T follicular helper cell (primary cell): ENCODE measurements around the gene HADHB.

Experiments used
- DNase-seq: peaks from one replicate; pipeline ENCODE4 v3.0.0-alpha.2; 2020; ENCODE audit warnings: low read depth
- total RNA-seq, 2 experiments: gene quantifications; one replicate each; lab custom pipeline; 2026; lab: John Stamatoyannopoulos, UW

HADHB gene
- total RNA-seq, result 76.9 to 78.3 reads per million in 2 experiments

- DNase-seq, result peak; percentile 72
Observed at GRCh38 chr2:26244309-26245230, at the start of gene HADHB, which contains the start of gene HADHA. TSS of gene HADHB (plus strand) at chr2:26244939. CDS start at chr2:26254255, 9,316 bp downstream. TSS of gene HADHA (minus strand) at chr2:26244632. CDS start at chr2:26244596, 36 bp downstream.

DNA sequence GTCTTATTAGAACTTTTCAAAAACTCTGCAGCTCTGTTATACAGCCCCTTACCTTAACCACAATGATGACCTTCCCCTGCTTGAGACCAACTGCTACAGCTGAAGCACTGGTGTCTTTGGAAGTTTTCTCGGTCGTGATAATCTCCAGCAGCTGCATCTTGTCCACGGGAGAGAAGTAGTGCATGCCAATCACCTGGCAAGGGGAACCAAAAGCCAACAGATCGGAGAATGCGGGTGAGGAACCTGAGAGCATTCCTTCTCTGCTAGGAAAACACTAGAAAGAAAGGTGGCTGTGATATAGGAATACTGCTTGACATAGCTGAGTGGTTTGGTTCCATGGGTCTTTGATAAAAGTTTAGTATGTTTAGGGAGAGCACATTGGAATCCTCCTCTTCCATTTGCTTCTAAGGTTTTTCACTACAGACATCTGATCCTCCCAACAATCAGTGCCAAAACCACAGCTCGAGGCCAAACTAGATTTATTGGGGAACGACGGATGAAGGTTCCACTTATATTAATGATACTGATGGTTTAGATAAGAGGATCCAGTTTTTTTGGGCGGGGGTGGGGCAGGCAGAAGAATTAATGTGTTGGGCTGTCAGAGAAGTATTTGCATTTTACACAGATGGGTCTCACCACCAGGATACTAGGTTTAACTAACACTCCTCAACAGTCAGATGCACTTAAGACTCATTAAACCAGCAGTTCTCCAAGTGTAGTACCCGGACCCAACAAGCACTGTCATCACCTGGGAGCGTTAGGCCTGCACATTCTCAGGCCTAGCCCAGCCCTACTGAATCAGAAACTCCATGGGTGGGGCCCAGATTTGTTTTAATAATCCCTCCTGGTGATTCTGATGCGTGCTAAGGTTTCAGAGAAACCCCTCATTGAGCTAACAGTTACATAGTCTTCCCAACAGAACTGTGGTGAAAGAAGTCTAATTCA is 49.4 kb upstream of the HADHB start:
- no peak for DNase-seq

DNA sequence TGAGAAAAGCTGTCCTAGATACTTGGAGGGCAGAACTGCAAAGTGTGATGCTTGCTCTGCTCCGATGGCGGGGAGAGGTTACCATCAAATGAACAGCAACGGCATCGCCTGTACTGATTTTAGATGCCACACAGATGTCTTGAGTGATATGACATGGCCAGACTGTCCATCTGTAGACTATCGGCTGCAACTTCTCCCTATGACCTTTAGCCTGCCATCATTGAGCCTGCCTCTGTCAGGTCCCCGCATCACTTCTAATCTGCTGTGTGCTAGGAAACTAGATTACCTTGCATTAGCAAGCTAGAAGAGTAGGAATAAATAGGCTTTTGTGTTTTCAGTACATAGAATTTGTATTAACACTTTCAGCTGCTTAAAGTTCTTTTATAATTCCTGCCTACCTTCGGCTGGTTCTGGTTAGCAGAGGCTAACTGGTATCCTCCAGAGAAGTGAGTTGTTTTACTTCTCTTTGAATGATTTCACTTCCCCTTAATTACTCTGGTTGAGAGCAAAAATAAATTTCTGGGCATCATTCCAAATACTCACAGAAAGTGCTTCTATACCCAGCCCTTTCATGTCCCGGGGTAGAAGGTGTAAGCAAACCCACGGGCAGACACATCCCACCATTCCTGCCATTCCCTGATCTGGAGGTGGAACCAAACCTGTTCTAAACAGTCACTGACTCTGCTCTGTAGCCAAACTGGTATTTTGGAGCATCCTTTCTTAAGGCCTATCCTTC is 47.9 kb upstream of the HADHB start:
- DNase-seq, result no peak

- no peak for DNase-seq
Observed at GRCh38 chr2:26197516-26197915, 47.2 kb upstream of the HADHB start.

- DNase-seq, result no peak
Observed at GRCh38 chr2:26202981-26203490, 41.7 kb upstream of the HADHB start.

GRCh38 chr2:26203906-26204305 is 40.8 kb upstream of the HADHB start:
- DNase-seq, result no peak

GRCh38 chr2:26212011-26212410 is 32.7 kb upstream of the HADHB start:
- DNase-seq, result no peak

GRCh38 chr2:26214759-26215158 is 30.0 kb upstream of the HADHB start:
- DNase-seq, result no peak

DNA sequence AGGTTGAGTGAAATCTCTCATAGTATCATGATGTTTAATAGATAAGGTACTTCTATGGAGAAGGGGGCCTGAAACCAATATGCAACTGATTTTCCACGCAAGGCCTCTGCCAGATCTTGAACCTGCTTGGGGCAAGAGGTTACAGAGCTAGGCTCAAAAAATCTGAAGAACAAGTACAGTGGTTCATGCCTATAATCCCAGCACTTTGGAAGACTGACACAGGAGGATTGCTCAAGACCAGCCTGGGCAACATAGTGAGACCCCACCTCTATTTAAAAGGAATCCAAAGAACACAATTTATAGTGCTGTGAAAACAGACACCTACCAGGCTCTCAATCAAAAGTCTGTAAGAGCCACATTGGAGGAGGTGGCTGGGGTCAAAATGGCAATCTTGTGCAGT is 28.9 kb upstream of the HADHB start:
- DNase-seq, result no peak

DNA sequence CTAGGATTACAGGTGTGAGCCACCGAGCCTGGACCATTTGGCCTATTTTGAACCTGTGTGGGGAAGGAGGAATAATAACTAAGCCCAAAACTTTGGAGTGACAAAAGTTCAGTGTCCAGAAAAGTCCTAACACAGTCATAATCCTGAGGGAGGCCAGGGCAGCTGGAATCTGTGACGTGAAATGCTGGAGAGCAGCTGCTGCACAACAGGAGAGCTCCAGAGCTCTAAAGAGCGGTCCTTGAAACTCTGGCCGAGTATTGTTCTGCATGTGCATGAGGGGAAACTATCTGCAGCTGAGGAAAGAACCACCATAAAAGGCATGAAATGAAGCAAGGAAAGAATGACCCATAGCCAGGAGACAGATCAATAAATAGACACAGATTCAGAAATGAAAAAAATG is 28.2 kb upstream of the HADHB start:
- DNase-seq, result no peak

DNA sequence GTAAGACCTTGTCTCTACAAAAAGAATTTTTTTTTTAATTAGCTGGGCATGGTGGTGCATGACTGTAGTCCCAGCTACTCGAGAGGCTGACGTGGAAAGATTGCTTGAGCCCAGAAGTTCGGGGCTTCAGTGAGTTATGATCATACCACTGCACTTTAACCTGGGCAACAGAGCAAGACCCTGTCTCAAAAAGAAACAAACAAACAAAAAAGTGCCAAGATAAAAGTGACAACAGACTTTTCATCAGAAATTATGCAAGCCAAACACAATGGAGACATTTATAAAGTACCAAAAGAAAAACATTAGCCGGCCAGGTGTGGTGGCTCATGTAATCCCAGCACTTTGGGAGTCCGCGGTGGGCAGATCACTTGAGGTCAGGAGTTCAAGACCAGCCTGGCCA is 27.0 kb upstream of the HADHB start:
- DNase-seq, result no peak

GRCh38 chr2:26223018-26223417 is 21.7 kb upstream of the HADHB start:
- no peak for DNase-seq

DNA sequence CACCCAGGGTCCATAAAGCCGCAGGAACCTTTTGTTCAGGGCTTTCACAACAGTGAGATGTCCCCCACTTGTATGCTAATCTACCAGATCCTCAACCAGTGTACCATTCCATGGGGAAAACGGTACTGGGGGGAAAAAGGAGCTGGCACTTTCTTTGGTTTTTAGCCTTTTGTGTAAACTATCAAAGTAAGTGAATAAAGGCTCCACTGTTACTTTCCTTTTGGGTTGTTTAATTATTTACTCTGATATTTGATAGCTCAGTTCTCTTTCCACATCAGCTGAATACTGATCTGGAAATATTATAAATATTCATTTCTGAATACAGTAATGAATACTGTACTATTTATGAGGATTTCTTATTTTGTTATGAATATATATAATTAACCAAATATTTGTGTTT is 20.6 kb upstream of the HADHB start:
- no peak for DNase-seq

DNA sequence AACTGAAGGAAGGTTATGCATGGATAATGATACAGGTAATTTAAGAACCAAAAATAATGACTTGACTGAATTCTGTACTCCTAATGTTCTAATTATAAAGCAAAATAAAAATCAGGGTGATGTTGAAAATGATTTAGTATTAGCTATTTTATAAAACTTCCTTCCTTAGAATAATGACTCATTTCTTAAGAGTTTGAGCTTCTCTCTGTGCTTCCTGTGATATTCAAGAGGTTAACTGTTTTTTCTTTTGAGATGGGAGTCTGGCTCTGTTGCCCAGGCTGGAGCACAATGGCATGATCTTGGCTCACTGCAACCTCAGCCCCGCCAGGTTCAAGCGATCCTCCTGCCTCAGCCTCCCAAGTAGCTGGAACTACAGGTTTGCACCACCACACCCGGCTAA is 15.1 kb upstream of the HADHB start:
- no peak for DNase-seq

- DNase-seq, result no peak
Observed at GRCh38 chr2:26230806-26231205, 13.9 kb upstream of the HADHB start.

- DNase-seq, result no peak
Observed at GRCh38 chr2:26235089-26235488, 9.7 kb upstream of the HADHB start.

DNA sequence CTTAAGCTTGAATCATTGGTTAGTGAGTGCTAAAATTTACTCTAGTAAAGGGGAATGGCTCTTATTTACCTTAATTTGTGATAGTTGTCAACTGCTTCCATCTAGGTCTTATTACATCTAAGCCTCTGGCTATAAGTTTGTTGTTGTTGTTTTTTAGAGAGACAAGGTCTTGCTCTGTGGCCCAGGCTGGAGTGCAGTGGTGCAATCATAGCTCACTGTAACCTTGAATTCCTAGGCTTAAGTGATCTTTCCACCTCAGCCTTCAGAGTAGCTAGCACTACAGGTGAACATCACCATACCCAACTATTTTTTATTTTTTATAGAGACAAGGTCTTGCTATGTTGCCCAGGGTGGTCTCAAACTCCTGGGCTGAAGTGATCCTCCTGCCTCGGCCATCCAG is 6.9 kb upstream of the HADHB start:
- DNase-seq, result no peak

DNA sequence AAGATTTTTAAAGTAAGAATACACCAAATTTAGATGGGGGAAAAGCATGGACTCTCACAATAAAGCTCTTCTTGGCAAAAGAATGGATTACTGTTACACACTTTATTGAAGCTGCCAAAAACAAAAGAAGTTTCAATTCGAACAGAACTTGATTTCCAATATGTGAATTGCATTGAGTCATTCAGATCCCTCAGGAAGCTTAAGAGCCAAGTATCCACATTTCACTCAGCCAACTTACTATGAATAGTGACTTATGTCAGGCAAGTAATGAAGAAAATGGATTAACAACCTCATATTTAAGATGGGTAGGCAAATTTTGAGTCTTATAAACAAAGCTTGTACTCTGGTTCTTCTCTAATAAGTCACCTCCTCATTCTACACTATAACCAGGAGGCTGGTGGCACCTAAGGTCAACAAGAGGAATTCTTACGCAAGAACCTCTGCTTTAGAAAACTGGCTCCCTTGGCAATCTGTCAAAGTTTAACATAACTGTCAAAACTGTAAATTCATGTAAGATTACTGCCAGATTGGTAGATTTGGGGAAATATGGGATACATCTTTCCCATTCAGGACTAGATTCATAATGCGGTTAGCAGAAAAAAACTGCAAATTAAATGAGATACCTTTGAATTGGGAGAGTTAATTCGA is 6.3 kb upstream of the HADHB start:
- DNase-seq, result no peak

GRCh38 chr2:26241928-26242436 is 2.8 kb upstream of the HADHB start:
- no peak for DNase-seq

- DNase-seq, result no peak
Observed at GRCh38 chr2:26243470-26244308, 1.1 kb upstream of the HADHB start.
